Epithelial cell of proximal tubule (primary cell): Measurements from ENCODE around the gene FURIN. TPM values are rescaled to one million over a fixed set of nuclear protein-coding genes. Genes with fewer than 3 reads are reported as not detected.

Experiments
- DNase-seq: peaks from one replicate; pipeline ENCODE4 v3.0.0-alpha.2; 2011; ENCODE audit warnings: low read depth
- H3K4me3 ChIP-seq: 2 replicates; pipeline ENCODE4 v1.5.1; 2011; ENCODE audit warnings: low read depth, mild to moderate bottlenecking, low read length
- total RNA-seq: library from RNA; depleted of rRNA; stranded (reverse); fragments of >200 nt; gene quantifications from 2 replicates; pipeline ENCODE4 v1.2.3, GENCODE V29; 2015
- TF ChIP-seq, protein P1 (sequence below): conservative IDR thresholded peaks from 2 replicates; pipeline ENCODE4 v1.5.1; 2012; ENCODE audit warnings: low read depth, mild to moderate bottlenecking, low read length

The FURIN gene
- total RNA-seq, 1 donor from 2014 or later = 91.0 TPM

DNA sequence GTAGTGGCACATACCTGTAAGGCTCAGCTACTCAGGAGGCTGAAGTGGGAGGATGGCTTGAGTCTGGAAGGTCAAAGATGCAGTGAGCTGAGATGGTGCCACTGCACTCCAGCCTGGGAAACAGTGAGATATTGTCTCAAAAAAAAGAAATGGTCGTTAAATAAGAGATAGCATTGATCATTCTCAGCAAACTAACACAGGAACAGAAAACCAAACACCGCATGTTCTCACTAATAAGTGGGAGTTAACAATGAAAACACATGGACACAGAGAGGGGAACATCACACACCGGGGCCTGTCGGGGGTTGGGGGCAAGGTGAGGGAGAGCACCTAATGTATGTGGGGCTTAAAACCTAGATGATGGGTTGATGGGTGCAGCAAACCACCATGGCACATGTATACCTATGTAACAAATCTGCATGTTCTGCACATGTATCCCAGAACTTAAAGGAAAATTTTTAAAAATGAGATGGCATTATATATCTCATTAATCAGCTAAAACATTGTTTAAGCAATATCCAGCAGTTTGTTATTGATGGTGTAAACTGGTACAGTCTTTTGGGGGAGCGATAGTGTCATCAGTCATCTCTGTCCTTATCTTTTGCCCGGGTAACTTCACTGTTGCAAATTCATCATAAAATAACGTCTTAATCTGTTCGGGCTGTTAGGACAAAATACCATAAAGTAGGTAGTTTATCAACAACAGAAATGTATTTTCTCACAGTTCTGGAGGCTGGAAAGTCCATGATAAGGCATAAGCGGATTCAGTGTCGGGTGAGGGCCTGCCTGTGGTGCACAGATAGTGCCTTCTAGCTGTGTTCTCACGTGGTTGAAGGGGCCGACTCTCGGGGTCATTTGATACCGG, 33.0 kb downstream of the FURIN start:
- no peak for DNase-seq
- H3K4me3 ChIP-seq = peak overlapping the region; percentile 80
- TF ChIP-seq, protein P1, sequence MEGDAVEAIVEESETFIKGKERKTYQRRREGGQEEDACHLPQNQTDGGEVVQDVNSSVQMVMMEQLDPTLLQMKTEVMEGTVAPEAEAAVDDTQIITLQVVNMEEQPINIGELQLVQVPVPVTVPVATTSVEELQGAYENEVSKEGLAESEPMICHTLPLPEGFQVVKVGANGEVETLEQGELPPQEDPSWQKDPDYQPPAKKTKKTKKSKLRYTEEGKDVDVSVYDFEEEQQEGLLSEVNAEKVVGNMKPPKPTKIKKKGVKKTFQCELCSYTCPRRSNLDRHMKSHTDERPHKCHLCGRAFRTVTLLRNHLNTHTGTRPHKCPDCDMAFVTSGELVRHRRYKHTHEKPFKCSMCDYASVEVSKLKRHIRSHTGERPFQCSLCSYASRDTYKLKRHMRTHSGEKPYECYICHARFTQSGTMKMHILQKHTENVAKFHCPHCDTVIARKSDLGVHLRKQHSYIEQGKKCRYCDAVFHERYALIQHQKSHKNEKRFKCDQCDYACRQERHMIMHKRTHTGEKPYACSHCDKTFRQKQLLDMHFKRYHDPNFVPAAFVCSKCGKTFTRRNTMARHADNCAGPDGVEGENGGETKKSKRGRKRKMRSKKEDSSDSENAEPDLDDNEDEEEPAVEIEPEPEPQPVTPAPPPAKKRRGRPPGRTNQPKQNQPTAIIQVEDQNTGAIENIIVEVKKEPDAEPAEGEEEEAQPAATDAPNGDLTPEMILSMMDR = no peak

DNA sequence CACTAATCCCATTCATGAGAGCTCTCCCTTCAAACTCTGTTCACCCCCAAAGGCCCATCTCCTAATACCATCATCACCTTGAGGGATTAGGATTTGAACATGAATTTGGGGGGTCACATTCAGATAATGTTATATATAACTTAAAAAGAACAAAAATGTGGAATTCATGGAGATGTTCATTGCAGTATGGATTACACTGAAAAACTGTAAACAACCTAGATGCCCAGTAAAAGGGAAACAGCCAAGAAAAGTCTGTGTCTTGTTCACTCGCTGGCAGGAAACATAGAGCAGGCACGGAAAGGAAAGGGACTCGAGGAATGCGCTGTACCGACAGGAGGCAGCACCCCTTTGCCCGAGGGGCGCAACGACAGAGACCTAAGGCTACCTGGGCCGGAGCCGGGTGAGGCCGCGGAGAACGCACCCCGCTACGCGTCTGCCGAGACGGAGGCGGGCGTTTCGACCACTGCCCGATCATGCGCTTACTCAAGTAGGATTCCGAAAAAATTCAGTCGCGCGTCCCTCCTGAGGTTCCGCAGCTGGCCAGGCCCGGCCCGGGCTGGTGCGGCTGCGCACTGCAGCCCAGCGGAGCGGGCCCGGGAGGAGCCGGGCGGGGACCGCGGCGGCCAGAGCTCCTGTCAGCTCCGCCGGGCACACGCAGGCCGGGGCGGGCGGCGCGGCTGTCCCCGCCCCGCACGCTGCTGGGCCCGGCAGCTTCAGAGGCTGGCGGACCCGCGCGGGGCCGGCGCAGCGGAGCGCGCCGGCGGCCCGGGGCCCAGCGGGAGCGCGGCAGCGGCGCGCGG, 33.9 kb downstream of the FURIN start:
- peak; percentile 25 for DNase-seq
- TF ChIP-seq, protein P1 = peak; percentile 80
- H3K4me3 ChIP-seq = peak overlapping the region; percentile 81

DNA sequence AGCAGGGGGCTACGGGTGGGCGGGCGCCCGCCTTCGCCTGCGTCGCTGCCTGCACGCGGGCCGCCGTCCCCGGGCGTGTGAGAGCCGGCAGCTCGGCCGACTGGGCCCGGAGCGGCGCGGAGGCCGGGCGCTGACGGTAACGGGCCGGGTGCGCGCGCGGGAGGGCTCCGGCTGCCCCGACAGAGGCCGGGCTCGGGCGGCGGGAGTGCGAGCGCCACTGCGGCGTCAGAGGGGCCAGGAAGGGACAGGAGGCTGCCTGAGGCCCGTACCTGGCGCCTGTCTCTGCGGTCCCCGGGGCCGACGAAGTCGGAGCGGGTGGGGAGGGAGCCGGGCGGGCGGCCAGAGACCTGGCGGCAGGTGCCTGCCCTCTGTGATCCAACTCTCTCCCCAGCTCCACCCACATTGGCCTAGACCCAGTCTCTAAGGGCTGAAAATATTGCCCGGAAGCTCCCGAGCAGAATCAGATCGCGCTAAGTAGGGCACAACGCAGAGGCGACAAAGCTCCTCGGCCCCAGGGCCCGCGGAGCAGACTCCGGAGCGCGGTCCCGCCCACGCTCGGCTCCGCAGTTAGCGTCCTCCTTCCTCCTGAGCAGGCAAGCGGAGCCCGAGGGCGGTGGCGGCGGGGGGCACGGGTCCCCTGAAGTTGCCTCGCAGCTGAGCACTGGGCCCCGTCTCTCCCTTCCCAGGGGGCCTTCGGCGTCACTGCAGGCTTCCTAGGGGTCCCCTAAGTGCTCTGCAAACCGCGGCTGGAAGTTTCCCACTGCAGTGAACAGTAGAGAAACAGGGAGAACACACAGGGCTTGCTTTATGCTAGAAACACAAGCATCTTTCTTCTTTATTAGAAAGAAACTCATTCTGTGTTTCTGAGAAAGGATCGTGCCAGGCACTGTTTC, 34.7 kb downstream of the FURIN start, which contains the start of gene MAN2A2:
MAN2A2 (plus strand) TSS at position 463 of the 893 bp plus-strand sequence. CDS start 906 bp downstream, outside the sequence.
- TF ChIP-seq, protein P1 = no peak
- no peak for DNase-seq

DNA sequence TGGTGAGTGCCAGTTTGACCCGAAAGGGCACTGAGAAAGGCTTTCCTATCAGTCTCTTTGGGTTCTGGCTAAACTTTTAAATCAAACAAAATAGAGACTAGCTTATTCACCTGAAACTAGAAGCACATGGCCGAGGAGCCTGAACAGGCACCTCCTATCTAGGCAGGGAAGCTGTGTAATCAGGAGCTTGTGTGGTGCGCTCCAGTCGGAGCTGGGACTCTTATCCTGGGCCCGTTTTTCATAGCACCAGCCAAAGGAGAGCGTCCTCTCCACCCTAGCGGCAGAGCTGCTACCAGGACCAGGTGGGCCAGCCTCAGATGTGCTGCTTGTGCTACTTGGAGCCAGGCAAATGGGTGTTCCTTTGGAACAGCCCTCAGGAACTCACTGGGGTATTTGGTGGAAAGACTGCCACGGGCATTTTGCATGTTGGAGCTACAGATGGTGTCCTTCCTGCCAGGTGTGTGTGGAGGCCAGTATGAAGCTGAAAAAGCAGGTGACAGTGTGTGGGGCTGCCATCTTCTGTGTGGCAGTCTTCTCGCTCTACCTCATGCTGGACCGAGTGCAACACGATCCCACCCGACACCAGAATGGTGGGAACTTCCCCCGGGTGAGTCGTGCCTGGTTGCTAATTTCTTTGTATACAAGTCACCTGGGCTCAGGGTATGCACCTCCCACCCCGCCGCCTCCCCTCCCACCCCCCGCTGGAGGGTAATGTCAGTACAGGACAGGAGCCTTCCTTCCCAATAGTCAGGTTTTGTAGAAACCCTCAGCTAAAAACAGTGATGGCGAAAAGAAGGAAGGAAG, 35.5 kb downstream of the FURIN start:
- H3K4me3 ChIP-seq = peak overlapping the region; percentile 81
- DNase-seq = no peak
- TF ChIP-seq, protein P1 = peak; percentile 20

More for the DNA sequence above, 34.7 kb downstream of the FURIN start, which contains the start of gene MAN2A2:
- H3K4me3 ChIP-seq = peak within 1 kb of the TSS; percentile 81

DNA sequence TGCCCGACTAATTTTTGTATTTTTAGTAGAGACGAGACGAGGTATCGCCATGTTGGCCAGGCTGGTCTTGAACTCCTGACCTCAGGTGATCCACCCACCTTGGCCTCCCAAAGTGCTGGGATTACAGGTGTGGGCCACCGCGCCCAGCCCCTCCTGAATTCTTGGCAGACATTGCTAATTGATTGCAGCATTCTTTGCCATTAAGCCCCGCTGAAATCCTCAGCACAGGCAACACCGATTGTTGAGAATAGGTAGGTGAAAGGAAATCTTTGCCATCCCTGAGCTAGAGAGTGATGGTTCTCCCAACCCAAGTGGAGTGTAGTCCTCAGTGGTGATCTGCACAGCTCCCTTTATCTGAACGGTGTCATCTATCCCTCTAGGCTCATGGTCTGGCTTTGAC, 36.4 kb downstream of the FURIN start:
- TF ChIP-seq, protein P1 = no peak
- H3K4me3 ChIP-seq = no peak overlapping the region
- DNase-seq = no peak
